ENCODE data around the gene PLEK. TPM values are rescaled to one million over a fixed set of nuclear protein-coding genes. Genes with fewer than 3 reads are reported as not detected.

PLEK gene
- total and polyA plus RNA-seq, 10 donors, result 49.1 to 202 (median 101) TPM

DNA sequence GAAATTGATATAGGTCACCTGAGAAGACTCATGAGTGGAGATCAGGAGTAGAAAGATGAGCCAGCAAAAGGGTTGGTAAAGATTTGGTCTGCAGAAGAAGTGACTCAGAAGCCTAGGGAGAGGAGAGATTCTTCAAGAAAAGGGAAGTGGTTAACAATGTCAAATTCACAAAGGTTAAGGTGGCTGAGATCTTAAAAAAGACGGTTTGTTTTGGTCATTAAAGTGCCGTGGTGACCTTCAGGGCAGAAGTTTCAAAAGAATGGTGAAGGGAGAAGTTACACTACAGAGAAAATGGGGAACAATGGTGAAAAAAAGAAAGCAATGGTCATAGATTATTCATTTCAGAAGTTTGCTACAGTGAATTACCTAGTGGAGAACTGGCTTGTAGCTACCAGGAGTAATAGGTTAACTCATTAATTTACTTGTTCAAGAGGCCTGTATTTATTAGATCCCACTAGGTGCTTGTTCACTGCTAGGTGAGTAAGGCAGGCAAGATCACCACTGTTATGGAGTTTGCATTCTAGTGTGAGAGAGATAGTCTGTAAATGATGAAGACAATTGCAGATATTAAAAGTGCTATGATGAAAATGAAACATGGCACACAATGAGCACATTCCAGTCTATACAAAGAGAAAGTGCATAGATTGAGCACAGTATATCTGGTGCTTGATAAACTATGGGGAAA lies 59.0 kb downstream of the PLEK start:
- peak overlapping the region; percentile 1 to 83 (median 73) for H3K27ac ChIP-seq
- H3K27me3 ChIP-seq (replicated peaks in 1 of 7), result no peaks in the 10 kb centered on the region
- no peaks in the 10 kb centered on the region for H3K9me3 ChIP-seq
- TF ChIP-seq POLR2A (IDR thresholded peaks at IDR 0.05), result no peak
- no peak for TF ChIP-seq POLR2AphosphoS5 (IDR thresholded peaks at IDR 0.05)
- no peak for TF ChIP-seq CTCF (IDR thresholded peaks at IDR 0.05 in 8 of 11, conservative IDR thresholded peaks at IDR 0.05 in 3 of 11)
- intact Hi-C loops (cut with DNase I; ENCODE audit: low total_unique reads), result loop anchor here (10.0 kb wide), 1 partner anchor 49 kb away; no protein-coding TSS in a partner anchor
- H3K4me1 ChIP-seq, result peaks cover 34 to 94% (median 71%) of the 10 kb centered on the region in 6 donors
- peak overlapping the region in 1 of 8 donors; percentile 25 for H3K4me3 ChIP-seq
- no peak for DNase-seq
- WGBS, 5 donors, result 4 to 16% (median 8%) methylated on average over 2 of the region's 2 CpGs
- no peaks in the 10 kb centered on the region for H3K36me3 ChIP-seq

- intact Hi-C loops (cut with DNase I; ENCODE audit: low total_unique reads), result loop anchor here (10.0 kb wide), 1 partner anchor 51 kb away; no protein-coding TSS in a partner anchor
- H3K4me1 ChIP-seq, result peaks cover 34 to 86% (median 63%) of the 10 kb centered on the region in 6 donors
- no peaks in the 10 kb centered on the region for H3K27me3 ChIP-seq (replicated peaks in 1 of 7)
- WGBS, 5 donors, result 70 to 90% (median 79%) methylated on average over 3 of the region's 3 CpGs
- no peak overlapping the region for H3K4me3 ChIP-seq
- H3K27ac ChIP-seq, result peak overlapping the region in 7 of 8 donors; percentile 9 to 83 (median 75)
- no peaks in the 10 kb centered on the region for H3K9me3 ChIP-seq
- DNase-seq, result no peak
- no peaks in the 10 kb centered on the region for H3K36me3 ChIP-seq
- TF ChIP-seq POLR2AphosphoS5 (IDR thresholded peaks at IDR 0.05) (no peak), POLR2A (IDR thresholded peaks at IDR 0.05) (no peak), CTCF (IDR thresholded peaks at IDR 0.05 in 8 of 11, conservative IDR thresholded peaks at IDR 0.05 in 3 of 11) (no peak)
These were observed 60.4 kb downstream of the PLEK start for GRCh38 chr2:68425503-68425902.

- Histone ChIP-seq H3K27ac (peak overlapping the region in 7 of 8 donors; percentile 57 to 83 (median 75)), H3K4me1 (peaks cover 34 to 78% (median 60%) of the 10 kb centered on the region in 6 donors)
- WGBS, 5 donors, result 69 to 91% (median 70%) methylated on average over 1 of the region's 1 CpG
These were observed 61.4 kb downstream of the PLEK start for GRCh38 chr2:68426446-68426845.

More at GRCh38 chr2:68426446-68426845, 61.4 kb downstream of the PLEK start:
- H3K27me3 ChIP-seq (replicated peaks in 1 of 7), result no peaks in the 10 kb centered on the region
- intact Hi-C loops (cut with DNase I; ENCODE audit: low total_unique reads), result loop anchor here (10.0 kb wide), 1 partner anchor 52 kb away; no protein-coding TSS in a partner anchor
- no peak overlapping the region for H3K4me3 ChIP-seq
- H3K36me3 ChIP-seq, result no peaks in the 10 kb centered on the region
- DNase-seq, result no peak
- TF ChIP-seq CTCF (IDR thresholded peaks at IDR 0.05 in 8 of 11, conservative IDR thresholded peaks at IDR 0.05 in 3 of 11) (no peak), POLR2AphosphoS5 (IDR thresholded peaks at IDR 0.05) (no peak), POLR2A (IDR thresholded peaks at IDR 0.05) (no peak)
- H3K9me3 ChIP-seq, result no peaks in the 10 kb centered on the region

All from spleen (tissue), 11 donors.